Purkinje cell (primary cell): ENCODE results near the gene PCIF1. TPM values are rescaled to one million over a fixed set of nuclear protein-coding genes. Genes with fewer than 3 reads are reported as not detected.

Experiments
- polyA plus RNA-seq: library from polyadenylated mRNA; unstranded; fragments of >200 nt; fragmentation: Nextera tagmentation; gene quantifications from 2 replicates; pipeline ENCODE4 v1.2.1, GENCODE V29; 2014

The PCIF1 gene
- 5.7 and 8.0 TPM in 2 replicates for polyA plus RNA-seq

GRCh38 chr20:45934586-45935415, at the start of gene PCIF1:
Gene PCIF1 (plus strand): TSS chr20:45934683. CDS start chr20:45939000, 4,317 bp downstream.

GRCh38 chr20:45887346-45887715, 47.2 kb upstream of the PCIF1 start, which contains the start of gene SPATA25:
Gene SPATA25 (minus strand): TSS chr20:45887622. CDS start chr20:45887590, 32 bp downstream.

GRCh38 chr20:45890985-45891983, 43.2 kb upstream of the PCIF1 start, which contains the start of the genes CTSA and NEURL2:
Gene CTSA (plus strand): TSS chr20:45891335. CDS start chr20:45891569, 234 bp downstream.
Gene NEURL2 (minus strand): TSS chr20:45891208. CDS start chr20:45890991, 217 bp downstream.

GRCh38 chr20:45911486-45912343, 22.8 kb upstream of the PCIF1 start, which contains the start of gene PLTP:
Gene PLTP (minus strand): TSS chr20:45912155. CDS start chr20:45911452, 703 bp downstream.

GRCh38 chr20:45971675-45972499, 37.4 kb downstream of the PCIF1 start, which contains the start of gene ZNF335:
Gene ZNF335 (minus strand): TSS chr20:45972203. CDS start chr20:45971410, 793 bp downstream.

Other genes starting within 250 kb of the PCIF1 start
- not detected in 2 replicates for gene WFDC13, start 232.6 kb upstream of the PCIF1 start, polyA plus RNA-seq
- not detected in 2 replicates for gene WFDC10B, start 229.7 kb upstream of the PCIF1 start, polyA plus RNA-seq
- not detected in 2 replicates for gene SPINT4, start 212.3 kb upstream of the PCIF1 start, polyA plus RNA-seq
- 3.9 and 7.5 TPM in 2 replicates for gene WFDC3, start 142.8 kb upstream of the PCIF1 start, polyA plus RNA-seq
- 13.8 and 27.6 TPM in 2 replicates for gene DNTTIP1, start 142.7 kb upstream of the PCIF1 start, polyA plus RNA-seq
- not detected in 2 replicates for gene UBE2C, start 122.0 kb upstream of the PCIF1 start, polyA plus RNA-seq
- 3.8 TPM in 1 of 2 replicates, not detected in the other for gene TNNC2, start 107.4 kb upstream of the PCIF1 start, polyA plus RNA-seq
- gene SNX21, start 100.9 kb upstream of the PCIF1 start, polyA plus RNA-seq = 2.8 and 3.2 TPM in 2 replicates
- gene ACOT8, start 77.3 kb upstream of the PCIF1 start, polyA plus RNA-seq = 22.9 and 23.8 TPM in 2 replicates
- gene ZSWIM3, start 77.1 kb upstream of the PCIF1 start, polyA plus RNA-seq = 0.11 and 0.56 TPM in 2 replicates
- 1.1 and 2.1 TPM in 2 replicates for gene ZSWIM1, start 53.5 kb upstream of the PCIF1 start, polyA plus RNA-seq
- gene SPATA25, start 47.1 kb upstream of the PCIF1 start, polyA plus RNA-seq = not detected in 2 replicates
- 0.50 TPM in 1 of 2 replicates, not detected in the other for gene NEURL2, start 43.5 kb upstream of the PCIF1 start, polyA plus RNA-seq
- 44.1 and 45.1 TPM in 2 replicates for gene CTSA, start 43.3 kb upstream of the PCIF1 start, polyA plus RNA-seq
- gene PLTP, start 22.5 kb upstream of the PCIF1 start, polyA plus RNA-seq = 22.6 and 37.3 TPM in 2 replicates
- 1.6 and 2.7 TPM in 2 replicates for gene ZNF335, start 37.5 kb downstream of the PCIF1 start, polyA plus RNA-seq
- gene MMP9, start 74.2 kb downstream of the PCIF1 start, polyA plus RNA-seq = not detected in 2 replicates
- gene SLC12A5, start 94.5 kb downstream of the PCIF1 start, polyA plus RNA-seq = 332 and 498 TPM in 2 replicates
- 2.1 and 2.8 TPM in 2 replicates for gene NCOA5, start 155.3 kb downstream of the PCIF1 start, polyA plus RNA-seq
- gene CD40, start 183.6 kb downstream of the PCIF1 start, polyA plus RNA-seq = 0.47 and 1.5 TPM in 2 replicates